Right lobe of liver (tissue), 6 donors: ENCODE results near the gene CHRM2. TPM values are rescaled to one million over a fixed set of nuclear protein-coding genes. Genes with fewer than 3 reads are reported as not detected.

Experiments used
- ATAC-seq, 4 donors: fragments of 200-7000 bp; cut with Tn5 transposase; one replicate each; pipeline ENCODE4 v1.9.1; 2020; ENCODE audit warnings: mild to moderate bottlenecking in 4 of 4, moderate library complexity in 4 of 4
- DNase-seq, 3 donors: peaks; one replicate each; pipeline ENCODE4 v3.0.0-alpha.2; 2020
- H3K27ac ChIP-seq, 3 donors: fragments of 200-600 bp; one replicate each; pipeline ENCODE4 v1.8.0; 2022
- H3K27me3 ChIP-seq, 2 donors: fragments of 200-600 bp; one replicate each; pipeline ENCODE4 v1.8.0; 2022
- H3K36me3 ChIP-seq, 4 donors: fragments of 200-600 bp; sonication (generic) in 1 of 4; one replicate each; pipeline versions ENCODE4 v1.5.1 to v1.8.0; 2017 to 2022; ENCODE audit warnings: control low read depth in 1 of 4
- H3K4me1 ChIP-seq, 4 donors: fragments of 200-600 bp; sonication (generic) in 1 of 4; one replicate each; pipeline versions ENCODE4 v1.5.1 to v1.8.0; 2017 to 2022; ENCODE audit warnings: control low read depth in 1 of 4
- H3K4me3 ChIP-seq, 3 donors: fragments of 200-600 bp; one replicate each; pipeline ENCODE4 v1.8.0; 2022
- H3K9me3 ChIP-seq, 4 donors: fragments of 200-600 bp; sonication (generic) in 1 of 4; one replicate each; pipeline versions ENCODE4 v1.5.1 to v1.8.0; 2017 to 2022; ENCODE audit warnings: control low read depth in 1 of 4
- POLR2A ChIP-seq: fragments of 450-650 bp; IDR thresholded peaks from one replicate; pipeline ENCODE4 v1.6.1; 2017; ENCODE audit warnings: antibody characterized with exemption, mild to moderate bottlenecking
- WGBS: methylation state at CpG from one replicate; pipeline ENCODE4 v1.1.6; 2018; ENCODE audit warnings: low coverage, low lambda C conversion rate; ENCODE audit not compliant: insufficient coverage; ENCODE audit errors: missing lambda C conversion rate; 5-methylcytosine and 5-hydroxymethylcytosine counted together
- intact Hi-C, 2 donors: fragments of 100-400 bp; cut with DNase I; formaldehyde crosslinking; loops; one replicate each; pipeline versions ENCODE4 v1.11.2 to v1.14.1; 2022
- total RNA-seq, 6 experiments: library from RNA; depleted of rRNA in 2 of 6; stranded (reverse); fragments of >200 nt in 2 of 6; fragmentation: NEBNext Ultra II Directional in 3 of 6; extraction: Animal tissue kit (Norgen Biotek cat#: 25700) in 3 of 6; gene quantifications; one replicate each; pipeline versions ENCODE4 v1.1.0 to v1.2.4, GENCODE V29; 2016 to 2023
- TF ChIP-seq, protein P1 (sequence below), 4 donors: fragments of 200-600 bp in 3 of 4; fragments of 450-650 bp in 1 of 4; IDR thresholded peaks; one replicate each; pipeline versions ENCODE4 v1.5.1 to v1.8.0; 2016 to 2022; ENCODE audit warnings: antibody characterized with exemption in 4 of 4, mild to moderate bottlenecking in 2 of 4
- donor health status: DM: no; HTN: yes; CAD: no.
- donor health status: DM: no; HTN: no; CAD: no.
- donor health status: DM: no; HTN: no; CAD: no.
- donor health status: DM: no; HTN: yes; CAD: no.
- donor health status: DM: no; HTN: yes; CAD: no.

The CHRM2 gene
- total RNA-seq, 6 experiments from 2014 or later = 0.25 to 1.1 (median 0.41) TPM

GRCh38 chr7:136900005-136900404, 31.6 kb downstream of the CHRM2 start:
- DNase-seq = no peak
- H3K27ac ChIP-seq = no peak overlapping the region
- no peaks in the 10 kb centered on the region for H3K4me1 ChIP-seq
- intact Hi-C loops = no loop called here
- H3K36me3 ChIP-seq = no peaks in the 10 kb centered on the region
- H3K27me3 ChIP-seq = no peaks in the 10 kb centered on the region
- ATAC-seq = no peak
- 29% methylated on average over 1 of the region's 1 CpG for WGBS
- H3K9me3 ChIP-seq = no peaks in the 10 kb centered on the region
- TF ChIP-seq POLR2A = no peak
- TF ChIP-seq, protein P1, sequence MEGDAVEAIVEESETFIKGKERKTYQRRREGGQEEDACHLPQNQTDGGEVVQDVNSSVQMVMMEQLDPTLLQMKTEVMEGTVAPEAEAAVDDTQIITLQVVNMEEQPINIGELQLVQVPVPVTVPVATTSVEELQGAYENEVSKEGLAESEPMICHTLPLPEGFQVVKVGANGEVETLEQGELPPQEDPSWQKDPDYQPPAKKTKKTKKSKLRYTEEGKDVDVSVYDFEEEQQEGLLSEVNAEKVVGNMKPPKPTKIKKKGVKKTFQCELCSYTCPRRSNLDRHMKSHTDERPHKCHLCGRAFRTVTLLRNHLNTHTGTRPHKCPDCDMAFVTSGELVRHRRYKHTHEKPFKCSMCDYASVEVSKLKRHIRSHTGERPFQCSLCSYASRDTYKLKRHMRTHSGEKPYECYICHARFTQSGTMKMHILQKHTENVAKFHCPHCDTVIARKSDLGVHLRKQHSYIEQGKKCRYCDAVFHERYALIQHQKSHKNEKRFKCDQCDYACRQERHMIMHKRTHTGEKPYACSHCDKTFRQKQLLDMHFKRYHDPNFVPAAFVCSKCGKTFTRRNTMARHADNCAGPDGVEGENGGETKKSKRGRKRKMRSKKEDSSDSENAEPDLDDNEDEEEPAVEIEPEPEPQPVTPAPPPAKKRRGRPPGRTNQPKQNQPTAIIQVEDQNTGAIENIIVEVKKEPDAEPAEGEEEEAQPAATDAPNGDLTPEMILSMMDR (IDR thresholded peaks at IDR 0.05) = no peak
- H3K4me3 ChIP-seq = no peak overlapping the region

GRCh38 chr7:136910771-136911170, 42.3 kb downstream of the CHRM2 start:
- ATAC-seq (no peak), DNase-seq (no peak)
- WGBS = 30% methylated on average over 1 of the region's 1 CpG
- Histone ChIP-seq H3K27me3 (no peaks in the 10 kb centered on the region), H3K27ac (no peak overlapping the region), H3K4me3 (no peak overlapping the region), H3K4me1 (no peaks in the 10 kb centered on the region), H3K36me3 (no peaks in the 10 kb centered on the region), H3K9me3 (no peaks in the 10 kb centered on the region)
- TF ChIP-seq, protein P1 (IDR thresholded peaks at IDR 0.05) = no peak
- intact Hi-C loops = no loop called here

DNA sequence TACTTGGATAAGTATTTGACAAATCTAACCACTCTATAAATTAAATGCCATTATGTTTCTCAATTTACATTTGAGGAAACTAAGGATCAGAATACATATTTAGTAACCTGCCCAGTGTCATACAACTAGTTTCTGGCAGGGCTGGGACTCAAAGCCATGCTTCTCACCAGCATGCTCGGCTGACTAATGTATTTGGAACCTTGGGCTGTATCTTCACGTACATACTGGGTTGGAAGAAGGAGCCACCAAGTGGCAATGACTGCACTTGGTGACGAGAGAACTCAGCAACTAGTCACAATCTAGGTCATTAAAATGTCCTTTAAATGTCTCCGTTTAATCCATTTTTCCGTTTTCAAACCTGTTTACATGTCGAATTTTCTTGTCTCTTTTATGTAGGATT, 42.9 kb downstream of the CHRM2 start:
- Histone ChIP-seq H3K36me3 (no peaks in the 10 kb centered on the region), H3K27ac (no peak overlapping the region), H3K9me3 (no peaks in the 10 kb centered on the region), H3K4me3 (no peak overlapping the region), H3K4me1 (no peaks in the 10 kb centered on the region), H3K27me3 (no peaks in the 10 kb centered on the region)
- WGBS = 27% methylated on average over 6 of the region's 6 CpGs
- DNase-seq (no peak), ATAC-seq (no peak)
- no peak for TF ChIP-seq POLR2A
- TF ChIP-seq, protein P1 (IDR thresholded peaks at IDR 0.05) = no peak
- intact Hi-C loops = no loop called here

DNA sequence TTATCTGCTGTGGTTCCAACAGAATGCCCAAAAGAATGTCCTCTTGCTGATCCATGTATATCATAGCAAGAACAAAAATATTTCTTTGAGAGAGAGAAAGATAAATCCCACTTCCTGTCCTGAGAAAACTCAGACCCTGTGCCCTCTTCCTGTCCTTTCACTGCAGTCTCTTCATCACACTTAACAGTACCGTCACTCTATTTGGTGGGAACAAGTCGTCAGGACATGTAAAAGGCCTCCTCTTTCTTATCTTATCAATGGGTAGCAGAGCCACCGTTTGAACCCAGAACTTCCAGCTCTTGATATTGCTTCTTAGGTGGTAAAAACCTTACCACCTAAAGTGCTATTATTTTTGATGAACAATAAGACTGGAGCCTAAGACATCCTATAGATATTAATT, 43.9 kb downstream of the CHRM2 start:
- Histone ChIP-seq H3K9me3 (no peaks in the 10 kb centered on the region), H3K27ac (no peak overlapping the region), H3K4me3 (no peak overlapping the region), H3K4me1 (no peaks in the 10 kb centered on the region), H3K36me3 (no peaks in the 10 kb centered on the region), H3K27me3 (no peaks in the 10 kb centered on the region)
- WGBS = 13% methylated on average over 3 of the region's 3 CpGs
- TF ChIP-seq POLR2A = no peak
- TF ChIP-seq, protein P1 (IDR thresholded peaks at IDR 0.05) = no peak
- DNase-seq (no peak), ATAC-seq (no peak)
- intact Hi-C loops = no loop called here

DNA sequence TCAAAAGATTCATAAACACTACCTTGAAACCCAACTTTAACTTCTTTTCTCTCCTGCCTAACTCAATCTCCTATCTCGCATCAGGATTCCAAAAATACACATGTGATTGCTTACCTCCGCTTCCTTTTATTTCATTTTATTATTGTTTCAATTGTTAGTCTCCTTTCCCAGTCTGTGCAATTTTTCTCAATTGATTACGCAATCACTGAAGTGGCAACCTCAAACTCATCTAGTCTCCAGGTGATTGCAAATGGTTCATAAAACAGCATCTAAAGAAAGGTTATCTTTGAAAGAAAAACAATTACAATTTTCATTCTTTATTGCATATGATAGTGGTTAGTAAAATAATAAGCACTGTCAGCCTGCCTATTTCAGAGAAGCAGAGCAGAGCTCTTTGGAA, 45.6 kb downstream of the CHRM2 start:
- DNase-seq (no peak), ATAC-seq (no peak)
- H3K27ac ChIP-seq = no peak overlapping the region
- WGBS = 40% methylated on average over 3 of the region's 3 CpGs
- H3K9me3 ChIP-seq = no peaks in the 10 kb centered on the region
- H3K4me3 ChIP-seq = no peak overlapping the region
- TF ChIP-seq POLR2A = no peak
- TF ChIP-seq, protein P1 (IDR thresholded peaks at IDR 0.05) = no peak
- intact Hi-C loops = no loop called here
- H3K4me1 ChIP-seq = no peaks in the 10 kb centered on the region
- no peaks in the 10 kb centered on the region for H3K36me3 ChIP-seq
- H3K27me3 ChIP-seq = no peaks in the 10 kb centered on the region
